ENCODE measurements around the gene DENND1B. TPM values are rescaled to one million over a fixed set of nuclear protein-coding genes. Genes with fewer than 3 reads are reported as not detected.

Gene DENND1B
- total RNA-seq, 1 experiment from 2014 or later: 1.9 TPM

DNA sequence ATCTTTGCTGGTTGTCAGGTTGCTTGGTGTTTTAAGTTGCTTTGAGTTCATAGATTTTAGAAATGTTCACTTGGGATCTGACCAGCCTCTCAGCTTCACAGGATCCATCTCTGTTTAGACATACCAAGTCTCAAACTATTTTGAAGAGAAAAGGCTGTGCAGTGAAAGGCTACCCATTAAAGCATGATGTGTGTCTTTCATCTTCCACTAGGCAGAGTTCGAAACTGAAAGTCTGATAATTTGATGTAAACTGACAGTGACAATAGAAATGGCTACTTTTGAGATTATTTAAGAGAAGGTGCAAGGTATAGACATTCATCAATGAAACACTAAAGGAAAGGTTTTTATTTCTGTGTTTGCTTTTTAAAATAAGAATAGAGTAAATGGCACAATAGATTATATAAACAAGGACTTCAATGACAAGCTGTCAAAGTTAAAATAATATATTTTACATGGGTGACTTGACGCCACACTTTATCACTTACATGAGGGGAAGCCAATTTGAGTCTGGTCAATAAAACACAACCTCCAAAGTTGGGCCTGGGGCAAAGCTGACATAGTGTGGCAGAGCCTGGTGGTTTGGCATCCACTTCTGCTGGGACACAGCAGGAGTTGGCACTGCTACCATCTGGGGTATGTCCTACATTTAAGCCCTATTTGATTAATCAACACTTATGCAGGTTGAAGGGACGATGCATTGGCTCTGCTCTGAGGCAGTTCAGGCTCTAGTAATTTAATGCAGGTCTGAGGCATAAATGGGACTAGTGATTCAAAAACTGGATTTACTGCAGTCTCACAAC, 309.6 kb downstream of the DENND1B start:
- TF ChIP-seq EZH2 (IDR thresholded peaks at IDR 0.05; ENCODE audit: borderline replicate concordance, low read depth, low read length, poor library complexity, severe bottlenecking) (no peak), CTCF (conservative IDR thresholded peaks at IDR 0.05; ENCODE audit: low read depth, low read length) (no peak)
- H3K9me3 ChIP-seq (ENCODE audit: low read depth, low read length, poor library complexity, severe bottlenecking): no peaks in the 10 kb centered on the region
- no peaks in the 10 kb centered on the region for H3K36me3 ChIP-seq (ENCODE audit: insufficient read depth, low read length, poor library complexity, severe bottlenecking)
- no peak overlapping the region for H3K27ac ChIP-seq (ENCODE audit: low read depth, low read length, poor library complexity, severe bottlenecking)
- ChIA-PET CTCF (no interaction called here), POLR2A (ENCODE audit: low non-redundant PET) (no interaction called here)
- BruUV-seq (replicated peaks): no TSS peak
- no peaks in the 10 kb centered on the region for H3K27me3 ChIP-seq (replicated peaks; ENCODE audit: insufficient read depth, low read depth, low read length, poor library complexity)
- intact Hi-C loops (cut with micrococcal nuclease; ENCODE audit: unreplicated experiment): no loop called here
- H3K4me3 ChIP-seq (ENCODE audit: low read depth, low read length, poor library complexity, severe bottlenecking): no peak overlapping the region
- DNase-seq (ENCODE audit: low spot score): no peak
- H3K4me1 ChIP-seq (ENCODE audit: insufficient read depth, low read length, poor library complexity, severe bottlenecking): peaks cover 9% of the 10 kb centered on the region

GRCh38 chr1:197464044-197464443, 311.2 kb downstream of the DENND1B start:
- no peak overlapping the region for H3K27ac ChIP-seq (ENCODE audit: low read depth, low read length, poor library complexity, severe bottlenecking)
- H3K36me3 ChIP-seq (ENCODE audit: insufficient read depth, low read length, poor library complexity, severe bottlenecking): no peaks in the 10 kb centered on the region
- CTCF ChIA-PET: no interaction called here
- H3K4me3 ChIP-seq (ENCODE audit: low read depth, low read length, poor library complexity, severe bottlenecking): no peak overlapping the region
- H3K9me3 ChIP-seq (ENCODE audit: low read depth, low read length, poor library complexity, severe bottlenecking): no peaks in the 10 kb centered on the region
- BruUV-seq (replicated peaks): no TSS peak
- H3K27me3 ChIP-seq (replicated peaks; ENCODE audit: insufficient read depth, low read depth, low read length, poor library complexity): no peaks in the 10 kb centered on the region
- peaks cover 9% of the 10 kb centered on the region for H3K4me1 ChIP-seq (ENCODE audit: insufficient read depth, low read length, poor library complexity, severe bottlenecking)
- TF ChIP-seq EZH2 (IDR thresholded peaks at IDR 0.05; ENCODE audit: borderline replicate concordance, low read depth, low read length, poor library complexity, severe bottlenecking): no peak
- TF ChIP-seq CTCF (conservative IDR thresholded peaks at IDR 0.05; ENCODE audit: low read depth, low read length): no peak
- intact Hi-C loops (cut with micrococcal nuclease; ENCODE audit: unreplicated experiment): no loop called here
- DNase-seq (ENCODE audit: low spot score): peak; percentile 48
- POLR2A ChIA-PET (ENCODE audit: low non-redundant PET): no interaction called here

GRCh38 chr1:197463142-197463541, 312.1 kb downstream of the DENND1B start:
- ChIA-PET POLR2A (ENCODE audit: low non-redundant PET) (interaction anchor here (0.7 kb wide), 1 partner anchor 108 kb away, joined by 3 read pairs; no protein-coding TSS in a partner anchor), CTCF (no interaction called here)
- H3K27ac ChIP-seq (ENCODE audit: low read depth, low read length, poor library complexity, severe bottlenecking): no peak overlapping the region
- no peak for DNase-seq (ENCODE audit: low spot score)
- BruUV-seq (replicated peaks): no TSS peak
- H3K27me3 ChIP-seq (replicated peaks; ENCODE audit: insufficient read depth, low read depth, low read length, poor library complexity): no peaks in the 10 kb centered on the region
- H3K4me1 ChIP-seq (ENCODE audit: insufficient read depth, low read length, poor library complexity, severe bottlenecking): peaks cover 9% of the 10 kb centered on the region
- intact Hi-C loops (cut with micrococcal nuclease; ENCODE audit: unreplicated experiment): no loop called here
- no peak for TF ChIP-seq CTCF (conservative IDR thresholded peaks at IDR 0.05; ENCODE audit: low read depth, low read length)
- no peak for TF ChIP-seq EZH2 (IDR thresholded peaks at IDR 0.05; ENCODE audit: borderline replicate concordance, low read depth, low read length, poor library complexity, severe bottlenecking)
- no peaks in the 10 kb centered on the region for H3K36me3 ChIP-seq (ENCODE audit: insufficient read depth, low read length, poor library complexity, severe bottlenecking)
- no peak overlapping the region for H3K4me3 ChIP-seq (ENCODE audit: low read depth, low read length, poor library complexity, severe bottlenecking)
- H3K9me3 ChIP-seq (ENCODE audit: low read depth, low read length, poor library complexity, severe bottlenecking): no peaks in the 10 kb centered on the region
